Measurements from ENCODE around the gene LRP5.

DNA sequence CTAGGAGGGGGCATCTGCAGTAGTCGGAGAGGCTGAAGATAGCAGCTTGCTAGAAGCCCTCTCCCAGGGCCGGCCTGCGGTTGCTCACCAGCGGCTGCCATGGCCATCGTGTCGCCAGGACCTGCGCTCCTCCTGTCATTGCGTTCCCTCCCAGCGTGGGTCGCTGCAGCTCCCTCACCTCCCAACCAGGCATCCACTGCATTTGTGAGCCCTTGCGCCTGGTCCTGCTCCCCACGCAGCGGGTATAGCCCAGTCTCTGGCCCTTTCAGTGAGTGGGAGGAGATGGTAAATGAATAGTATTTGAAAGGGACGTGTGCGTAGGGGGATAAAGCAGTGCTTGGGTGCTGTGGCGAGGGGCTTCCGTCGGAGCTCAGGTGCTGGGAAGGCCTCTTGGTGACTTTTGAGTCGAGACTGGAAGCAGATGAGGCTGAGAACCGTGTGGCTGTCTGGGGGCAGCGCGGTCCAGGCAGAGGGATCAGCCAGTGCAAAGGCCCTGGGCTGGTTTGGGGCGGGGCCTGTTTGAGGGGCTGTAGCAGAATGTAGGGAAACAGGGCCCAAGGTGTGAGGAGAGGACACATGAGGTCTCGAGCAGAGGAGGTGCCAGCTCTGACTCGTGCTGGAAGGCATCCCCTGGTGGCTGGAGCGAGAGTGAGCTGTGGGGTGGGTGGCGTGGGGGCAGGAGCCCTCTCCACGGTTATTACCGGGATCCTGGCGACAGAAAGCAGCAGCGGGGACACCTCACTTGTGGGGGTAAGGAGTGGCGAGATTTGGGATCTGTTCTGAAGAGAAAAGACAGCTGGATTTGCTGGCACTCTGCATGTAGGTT lies 39.3 kb downstream of the LRP5 start:
- TF ChIP-seq, protein P1, sequence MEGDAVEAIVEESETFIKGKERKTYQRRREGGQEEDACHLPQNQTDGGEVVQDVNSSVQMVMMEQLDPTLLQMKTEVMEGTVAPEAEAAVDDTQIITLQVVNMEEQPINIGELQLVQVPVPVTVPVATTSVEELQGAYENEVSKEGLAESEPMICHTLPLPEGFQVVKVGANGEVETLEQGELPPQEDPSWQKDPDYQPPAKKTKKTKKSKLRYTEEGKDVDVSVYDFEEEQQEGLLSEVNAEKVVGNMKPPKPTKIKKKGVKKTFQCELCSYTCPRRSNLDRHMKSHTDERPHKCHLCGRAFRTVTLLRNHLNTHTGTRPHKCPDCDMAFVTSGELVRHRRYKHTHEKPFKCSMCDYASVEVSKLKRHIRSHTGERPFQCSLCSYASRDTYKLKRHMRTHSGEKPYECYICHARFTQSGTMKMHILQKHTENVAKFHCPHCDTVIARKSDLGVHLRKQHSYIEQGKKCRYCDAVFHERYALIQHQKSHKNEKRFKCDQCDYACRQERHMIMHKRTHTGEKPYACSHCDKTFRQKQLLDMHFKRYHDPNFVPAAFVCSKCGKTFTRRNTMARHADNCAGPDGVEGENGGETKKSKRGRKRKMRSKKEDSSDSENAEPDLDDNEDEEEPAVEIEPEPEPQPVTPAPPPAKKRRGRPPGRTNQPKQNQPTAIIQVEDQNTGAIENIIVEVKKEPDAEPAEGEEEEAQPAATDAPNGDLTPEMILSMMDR (optimal IDR thresholded peaks at IDR 0.05 in 1 of 3, IDR thresholded peaks at IDR 0.05 in 1 of 3, conservative IDR thresholded peaks at IDR 0.05 in 1 of 3; ENCODE audit: extremely low read depth in 1 of 3, insufficient read depth in 2 of 3, low read length in 3 of 3), result no peak
- TF ChIP-seq EZH2 (IDR thresholded peaks at IDR 0.05; ENCODE audit: low read length), result no peak

Data from keratinocyte (primary cell).